Hematopoietic multipotent progenitor cell (in vitro differentiated cells): ENCODE measurements around the gene TYSND1. TPM values are rescaled to one million over a fixed set of nuclear protein-coding genes. Genes with fewer than 3 reads are reported as not detected.
"Not testable (repeated sequence)": the region's sequence is repeated elsewhere in the genome, so short reads cannot be mapped to it uniquely, and the experiment has no call there.

Experiments used
- DNase-seq, 3 donors: peaks; one replicate each; pipeline ENCODE4 v3.0.0-alpha.2; 2011 to 2015; ENCODE audit warnings: low read depth in 2 of 3, low spot score in 2 of 3
- total RNA-seq: library from RNA; depleted of rRNA; stranded (reverse); fragments of >200 nt; gene quantifications from one replicate; pipeline ENCODE4 v1.2.3, GENCODE V29; 2012

Gene TYSND1
- total RNA-seq, 1 donor, result 12.7 TPM

DNA sequence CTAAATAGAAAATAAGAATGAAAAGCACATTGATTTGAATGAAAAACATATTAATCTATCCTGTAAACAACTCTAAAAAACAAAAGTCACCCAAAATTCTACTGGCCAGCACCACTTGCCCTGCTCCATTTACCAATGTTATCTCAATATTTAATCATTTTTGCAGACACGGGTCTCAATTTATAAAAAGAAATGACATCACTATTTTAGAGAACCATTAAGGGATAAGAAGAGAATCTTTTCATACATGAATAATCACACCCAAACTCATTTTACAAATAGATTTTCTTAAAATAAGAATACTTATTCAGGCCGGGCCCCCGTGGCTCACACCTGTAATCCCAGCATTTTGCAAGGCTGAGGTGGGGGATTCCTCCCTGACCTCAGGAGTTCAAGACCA lies 19.9 kb upstream of the TYSND1 start:
- DNase-seq, result no peak

GRCh38 chr10:70164163-70164562 lies 17.7 kb upstream of the TYSND1 start:
- DNase-seq, result no peak

DNA sequence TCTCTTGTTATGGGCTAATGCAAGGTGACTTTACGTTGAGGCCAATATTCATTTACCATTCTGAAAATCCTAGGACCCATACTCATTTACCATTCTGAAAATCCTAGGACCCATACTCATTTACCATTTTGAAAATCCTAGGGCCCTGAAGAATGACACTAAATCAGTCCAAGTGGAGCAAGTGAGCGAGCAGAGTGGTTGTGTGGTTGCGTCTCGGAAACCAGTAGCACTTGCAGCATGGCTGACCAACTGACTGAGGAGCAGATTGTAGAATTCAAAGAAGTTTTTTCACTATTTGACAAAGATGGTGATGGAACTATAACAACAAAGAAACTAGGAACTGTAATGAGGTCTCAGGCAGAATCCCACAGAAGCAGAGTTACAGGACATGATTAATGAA lies 16.9 kb upstream of the TYSND1 start:
- no peak for DNase-seq

GRCh38 chr10:70162892-70163201 lies 16.3 kb upstream of the TYSND1 start:
- peak in 1 of 3 donors; percentile 44 for DNase-seq

GRCh38 chr10:70162151-70162891 lies 15.8 kb upstream of the TYSND1 start:
- DNase-seq, result no peak

- no peak for DNase-seq
These were observed 14.3 kb upstream of the TYSND1 start for GRCh38 chr10:70160798-70161197.

DNA sequence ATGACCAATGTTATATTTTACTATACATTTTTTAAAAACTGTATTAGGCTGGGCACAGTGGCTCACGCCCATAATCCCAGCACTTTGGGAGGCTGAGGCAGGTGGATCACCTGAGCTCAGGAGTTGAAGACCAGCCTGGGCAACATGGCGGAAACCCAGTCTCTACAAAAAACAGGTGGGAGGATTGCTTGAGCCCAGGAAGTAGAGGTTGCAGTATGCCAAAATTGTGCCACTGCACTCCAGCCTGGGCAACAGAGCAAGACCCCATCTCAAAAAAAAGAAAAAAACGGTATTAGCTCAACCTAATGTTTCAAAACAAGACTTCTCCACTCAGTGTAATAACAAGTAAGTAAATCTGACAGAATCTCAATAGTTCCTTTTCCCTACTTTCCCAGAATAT lies 12.9 kb upstream of the TYSND1 start:
- not testable (repeated sequence) for DNase-seq

DNA sequence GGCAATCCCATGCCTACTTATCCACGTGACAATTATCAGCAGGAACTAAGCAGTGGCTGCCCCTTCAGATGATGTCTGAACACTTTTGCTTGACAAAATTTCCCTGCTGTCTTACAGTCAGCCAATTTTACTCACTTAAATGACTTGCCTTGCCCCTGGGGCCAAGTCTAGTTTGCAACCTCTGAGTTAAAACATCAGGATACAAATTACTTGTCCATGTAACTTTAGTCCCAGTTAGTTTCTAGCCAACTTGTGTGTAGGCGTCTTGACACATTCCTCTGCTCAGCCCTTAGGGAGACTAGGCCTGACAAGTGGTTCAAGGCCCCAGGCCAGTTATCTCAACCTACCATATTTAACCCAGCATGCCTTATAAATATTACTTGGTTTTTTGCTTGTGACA lies 11.6 kb upstream of the TYSND1 start:
- no peak for DNase-seq

DNA sequence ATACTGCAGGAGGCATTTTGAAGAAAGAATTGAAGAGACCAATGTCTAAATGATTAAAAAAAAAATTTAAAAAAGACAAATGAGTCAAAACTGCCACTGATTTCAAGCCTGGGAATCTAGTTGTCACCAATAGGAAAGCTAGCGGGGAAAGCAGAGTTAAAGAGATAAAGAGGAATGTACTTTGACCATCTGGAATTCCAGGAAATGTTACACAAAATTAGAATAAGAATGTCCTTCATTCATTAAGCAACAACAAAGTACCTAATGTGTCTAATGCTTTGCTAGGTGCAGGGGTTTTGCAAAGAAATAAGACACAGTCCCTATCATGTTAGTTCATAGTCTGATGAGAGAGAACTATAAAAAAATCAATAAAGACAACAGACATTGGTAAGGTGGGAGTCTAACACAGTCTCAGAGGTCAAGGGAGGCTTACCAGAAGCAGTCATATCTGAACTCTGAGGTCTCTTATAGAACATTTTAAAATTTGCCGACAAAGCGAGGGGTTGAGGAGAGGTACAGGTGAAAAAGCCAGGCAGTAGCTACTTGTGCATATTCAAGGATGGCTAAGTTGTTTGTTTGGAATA lies 8.8 kb upstream of the TYSND1 start:
- DNase-seq, result no peak

DNA sequence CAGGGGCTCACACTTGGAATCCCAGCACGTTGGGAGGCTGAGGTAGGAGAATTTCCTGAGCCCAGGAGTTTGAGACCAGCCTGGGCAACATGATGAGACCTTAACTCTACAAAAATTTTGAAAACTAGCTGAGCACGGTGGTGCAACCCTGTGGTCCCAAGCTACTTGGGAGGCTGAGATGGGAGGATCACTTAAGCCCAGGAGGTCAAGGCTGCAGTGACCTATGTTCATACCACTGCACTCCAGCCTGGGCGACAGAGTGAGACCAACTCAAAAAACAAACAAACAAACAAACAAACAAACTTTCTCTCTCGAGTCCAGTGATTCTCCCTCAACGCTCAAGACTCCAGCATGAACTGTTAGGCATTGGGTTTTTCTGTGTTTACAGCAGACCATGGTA lies 2.0 kb upstream of the TYSND1 start:
- DNase-seq, result no peak

DNA sequence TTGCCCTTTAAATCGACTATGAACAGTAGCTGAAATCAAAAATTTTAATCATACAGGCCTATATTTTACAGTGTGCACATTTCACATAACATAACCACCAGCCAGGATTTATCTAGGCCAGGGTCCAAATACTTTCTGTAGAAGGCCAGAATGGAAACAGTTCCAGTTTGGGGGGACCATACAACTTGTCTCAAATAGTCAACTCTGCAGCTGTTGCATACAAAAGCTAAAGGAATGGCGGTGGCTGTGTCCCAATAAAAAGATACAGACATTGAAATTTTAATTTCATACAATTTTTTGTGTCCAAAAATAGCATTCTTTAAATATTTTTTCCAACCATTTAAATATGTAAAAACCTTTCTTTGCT lies 742 bp upstream of the TYSND1 start:
- no peak for DNase-seq

DNA sequence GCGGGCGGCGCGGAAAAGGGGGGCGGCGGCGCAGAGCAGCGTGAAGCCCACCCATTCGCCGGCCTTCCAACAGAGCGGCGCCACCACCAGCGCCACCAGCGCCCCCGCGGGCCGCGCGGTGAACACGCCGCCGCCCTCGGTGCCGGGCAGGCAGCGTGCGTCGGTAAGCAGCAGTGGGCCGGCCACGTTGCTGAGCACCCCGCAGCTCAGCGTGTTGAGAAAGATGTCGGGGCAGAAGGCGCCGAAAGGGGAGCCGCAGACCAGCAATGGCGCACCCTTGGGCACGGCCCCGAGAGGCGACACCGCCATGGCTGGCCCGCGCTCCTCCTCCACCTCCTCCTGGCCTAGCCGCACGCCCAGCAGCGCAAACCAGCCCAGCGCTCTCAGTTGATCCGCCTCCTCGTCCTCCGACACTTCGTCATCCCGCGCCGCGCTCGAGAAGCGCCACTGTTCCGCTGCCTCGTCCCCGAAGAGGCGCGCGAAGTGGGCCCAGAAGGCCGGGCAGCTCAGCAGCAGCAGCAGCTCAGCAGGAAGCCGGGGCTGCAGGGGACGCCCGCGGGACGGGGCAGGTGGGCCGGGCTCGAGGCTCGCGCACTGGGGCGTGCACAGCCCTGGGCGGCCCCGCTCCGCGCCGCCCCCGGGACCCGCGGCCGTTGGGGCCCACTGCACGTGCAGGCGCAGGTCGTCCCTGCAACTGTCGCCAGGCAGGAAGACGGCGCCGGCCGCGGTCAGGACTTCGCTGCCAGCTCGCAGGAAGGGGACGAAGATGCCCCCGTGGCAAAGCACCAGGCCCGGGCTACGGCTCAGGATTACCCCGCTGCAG lies 623 bp downstream of the TYSND1 start:
- DNase-seq, result peak; percentile 54 to 81 (median 77)

DNA sequence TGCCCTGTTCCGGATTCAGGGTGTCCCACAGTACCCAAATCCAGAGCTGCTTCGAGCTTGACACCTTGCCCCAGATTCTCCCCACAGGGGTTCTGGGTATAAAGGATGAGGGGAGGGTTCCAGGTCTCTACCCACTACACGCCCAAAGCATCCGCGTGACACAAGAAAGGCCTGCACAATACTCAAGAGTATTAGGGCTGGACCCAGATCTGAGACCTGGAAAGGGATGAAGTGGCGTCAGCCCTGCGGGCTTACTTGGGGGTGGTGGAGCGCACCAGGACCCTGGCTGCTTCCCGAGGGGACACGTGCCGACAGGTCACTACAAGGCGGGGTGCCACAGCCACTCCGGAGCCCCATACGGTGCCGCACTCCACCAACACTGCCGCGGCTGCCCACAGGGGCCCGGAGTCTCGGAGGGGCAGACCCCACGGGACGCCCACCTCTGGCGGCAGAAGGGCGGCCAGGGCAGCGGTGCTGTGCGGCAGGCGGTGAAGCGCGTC lies 1.3 kb downstream of the TYSND1 start:
- no peak for DNase-seq

GRCh38 chr10:70144372-70145110 lies 2.0 kb downstream of the TYSND1 start:
- DNase-seq, result no peak

DNA sequence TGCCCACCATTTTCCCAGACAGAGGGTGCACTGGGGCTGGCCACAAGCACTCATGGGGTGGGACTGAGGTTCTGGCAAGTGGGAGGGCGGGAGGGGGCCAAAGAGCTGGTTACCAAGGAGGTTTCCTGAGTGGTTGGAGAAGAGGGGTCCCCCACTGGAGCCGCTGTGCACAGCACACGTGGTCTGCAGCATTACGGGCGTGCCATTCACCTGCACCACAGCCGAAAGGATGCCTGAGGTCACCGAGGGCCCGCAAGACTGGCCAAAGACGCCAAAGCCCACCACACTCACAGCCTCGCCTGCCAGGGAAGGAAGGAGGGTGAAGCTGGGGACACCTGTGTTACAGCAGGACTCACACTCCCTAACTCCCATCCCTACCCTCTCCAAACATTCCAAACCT lies 3.9 kb downstream of the TYSND1 start:
- DNase-seq, result no peak

DNA sequence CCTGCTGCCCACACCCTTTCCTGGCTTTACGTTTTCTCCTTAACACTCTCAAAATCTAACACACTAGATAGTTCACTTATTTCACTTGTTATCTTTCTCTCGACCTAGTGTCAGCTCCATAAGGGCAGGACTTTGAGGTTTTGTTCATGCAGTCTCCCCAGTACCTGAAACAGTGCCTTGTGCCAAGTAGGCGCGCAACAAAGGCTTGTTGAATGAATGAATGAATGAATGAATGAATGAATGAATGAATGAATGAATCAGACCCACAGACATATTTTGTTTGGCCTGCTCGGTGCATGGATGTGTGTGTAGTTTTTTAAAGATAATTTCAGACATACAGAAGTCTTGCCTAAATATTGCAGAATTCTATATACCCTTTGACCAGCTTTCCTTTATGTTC lies 6.2 kb downstream of the TYSND1 start:
- no peak for DNase-seq

- DNase-seq, result no peak
These were observed 6.6 kb downstream of the TYSND1 start for GRCh38 chr10:70139997-70140250.

GRCh38 chr10:70139151-70139996 lies 7.1 kb downstream of the TYSND1 start:
- no peak for DNase-seq

DNA sequence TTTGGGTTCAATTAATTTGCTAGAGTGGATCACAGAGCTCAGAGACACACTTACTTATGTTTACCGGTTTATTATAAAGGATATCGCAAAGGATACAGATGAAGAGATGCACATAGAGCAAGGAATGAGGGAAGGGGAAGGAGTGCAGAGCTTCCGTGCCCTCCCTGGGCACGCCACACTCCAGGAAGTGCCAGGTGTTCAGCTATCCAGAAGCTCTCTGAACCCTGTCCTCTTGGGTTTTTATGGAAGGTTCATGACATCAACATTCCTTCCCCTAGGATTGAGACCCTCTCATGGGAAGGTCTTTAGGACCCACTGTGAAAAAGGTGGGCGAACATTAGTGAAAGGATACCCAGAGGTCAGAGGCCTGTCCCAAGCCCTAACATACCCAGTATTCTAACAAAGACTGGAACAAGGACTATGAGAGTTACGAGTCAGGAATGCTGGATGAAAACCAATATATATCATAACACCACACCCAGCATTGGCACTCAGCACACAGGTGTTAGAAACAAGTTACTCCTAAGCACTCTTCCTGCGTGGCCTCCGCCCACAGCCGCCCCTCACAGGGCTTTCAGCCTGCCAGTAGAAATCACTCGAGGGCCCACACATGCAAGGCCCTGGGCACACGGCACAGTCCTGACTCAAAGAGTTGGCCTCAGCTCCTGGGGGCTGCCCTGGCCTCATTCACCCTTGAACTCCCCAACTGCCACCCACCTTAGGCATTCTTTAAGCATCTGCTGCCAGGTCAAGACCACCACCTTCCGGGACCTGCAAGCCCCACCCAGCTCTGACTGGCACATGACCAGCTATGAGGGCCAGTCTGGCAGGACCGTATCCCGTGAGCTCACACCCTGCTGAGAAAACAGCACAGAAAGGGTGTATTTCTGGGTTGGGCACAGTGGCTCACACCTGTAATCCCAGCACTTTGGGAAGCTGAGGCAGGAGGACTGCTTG lies 8.3 kb downstream of the TYSND1 start:
- no peak for DNase-seq
